ENCODE data around the gene TMPRSS15. TPM values are rescaled to one million over a fixed set of nuclear protein-coding genes. Genes with fewer than 3 reads are reported as not detected.

The TMPRSS15 gene
- total RNA-seq, 2 experiments from 2014 or later: not detected

GRCh38 chr21:18251065-18251464 lies 152.5 kb downstream of the TMPRSS15 start:
- no peak overlapping the region for H3K27ac Mint-ChIP-seq
- H3K4me3 Mint-ChIP-seq: no peak overlapping the region
- H3K36me3 Mint-ChIP-seq (ENCODE audit: low read depth): no peaks in the 10 kb centered on the region
- ChIA-PET CTCF (no interaction called here), POLR2A (no interaction called here)
- DNase-seq: no peak
- H3K4me1 Mint-ChIP-seq: no peaks in the 10 kb centered on the region
- H3K9me3 Mint-ChIP-seq: no peaks in the 10 kb centered on the region
- peaks cover 4% of the 10 kb centered on the region for H3K27me3 Mint-ChIP-seq

GRCh38 chr21:18249672-18250071 lies 153.9 kb downstream of the TMPRSS15 start:
- H3K27me3 Mint-ChIP-seq: peaks cover 13% of the 10 kb centered on the region
- ChIA-PET CTCF (no interaction called here), POLR2A (no interaction called here)
- no peaks in the 10 kb centered on the region for H3K9me3 Mint-ChIP-seq
- no peak for DNase-seq
- no peak overlapping the region for H3K4me3 Mint-ChIP-seq
- no peak overlapping the region for H3K27ac Mint-ChIP-seq
- H3K36me3 Mint-ChIP-seq (ENCODE audit: low read depth): no peaks in the 10 kb centered on the region
- H3K4me1 Mint-ChIP-seq: no peaks in the 10 kb centered on the region

- no peak overlapping the region for H3K27ac Mint-ChIP-seq
- H3K4me1 Mint-ChIP-seq: no peaks in the 10 kb centered on the region
- no peaks in the 10 kb centered on the region for H3K36me3 Mint-ChIP-seq (ENCODE audit: low read depth)
- no peak overlapping the region for H3K4me3 Mint-ChIP-seq
- ChIA-PET CTCF (no interaction called here), POLR2A (no interaction called here)
- peaks cover 24% of the 10 kb centered on the region for H3K27me3 Mint-ChIP-seq
- H3K9me3 Mint-ChIP-seq: no peaks in the 10 kb centered on the region
- no peak for DNase-seq
Observed at GRCh38 chr21:18248171-18248570, 155.4 kb downstream of the TMPRSS15 start.

DNA sequence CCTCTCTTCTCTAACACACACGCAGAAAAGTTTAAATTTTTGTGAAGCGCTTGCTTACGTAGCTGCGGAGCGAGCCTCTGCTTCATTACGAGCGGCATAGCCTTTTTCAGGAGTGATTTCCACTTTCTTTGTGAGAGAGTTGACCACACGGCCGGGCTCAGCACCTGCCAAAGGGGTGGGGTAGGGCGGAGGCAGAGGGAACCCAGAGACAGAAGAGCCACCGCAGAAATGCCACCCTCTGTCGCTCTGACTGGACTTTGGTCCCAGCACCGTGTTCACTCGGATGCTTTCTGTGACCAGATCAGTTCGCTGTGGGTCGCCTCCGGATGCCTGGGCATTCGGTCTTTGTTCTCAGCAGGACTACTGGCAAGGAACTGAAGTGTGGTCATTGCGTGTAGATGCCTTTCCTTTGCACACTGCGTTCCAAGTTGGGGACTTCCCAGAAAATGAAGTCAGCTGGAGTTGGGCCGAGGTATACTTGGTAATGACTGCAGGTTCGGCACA lies 158.1 kb downstream of the TMPRSS15 start:
- ChIA-PET POLR2A (no interaction called here), CTCF (no interaction called here)
- no peak for DNase-seq
- Mint-ChIP-seq H3K4me1 (no peaks in the 10 kb centered on the region), H3K36me3 (ENCODE audit: low read depth) (no peaks in the 10 kb centered on the region), H3K27me3 (peaks cover 25% of the 10 kb centered on the region), H3K27ac (no peak overlapping the region), H3K4me3 (no peak overlapping the region), H3K9me3 (no peaks in the 10 kb centered on the region)

- Mint-ChIP-seq H3K27me3 (peaks cover 25% of the 10 kb centered on the region), H3K9me3 (no peaks in the 10 kb centered on the region), H3K4me1 (no peaks in the 10 kb centered on the region), H3K27ac (no peak within 1 kb of the TSS), H3K36me3 (ENCODE audit: low read depth) (no peaks in the 10 kb centered on the region), H3K4me3 (no peak within 1 kb of the TSS)
- ChIA-PET POLR2A (no interaction called here), CTCF (no interaction called here)
- DNase-seq: no peak
Observed at GRCh38 chr21:18244671-18245463, 158.7 kb downstream of the TMPRSS15 start, which contains the start of gene CHODL. Gene CHODL (plus strand): TSS chr21:18244833. CDS start chr21:18245224, 391 bp downstream.

GRCh38 chr21:18235545-18235944 lies 168.0 kb downstream of the TMPRSS15 start:
- Mint-ChIP-seq H3K27me3 (no peaks in the 10 kb centered on the region), H3K27ac (no peak overlapping the region), H3K4me3 (no peak overlapping the region), H3K4me1 (no peaks in the 10 kb centered on the region), H3K9me3 (peaks cover 2% of the 10 kb centered on the region), H3K36me3 (ENCODE audit: low read depth) (no peaks in the 10 kb centered on the region)
- POLR2A ChIA-PET: no interaction called here
- CTCF ChIA-PET: no interaction called here
- no peak for DNase-seq

- Mint-ChIP-seq H3K4me3 (no peak overlapping the region), H3K4me1 (no peaks in the 10 kb centered on the region)
Observed at GRCh38 chr21:18228060-18228739, 175.4 kb downstream of the TMPRSS15 start.

GRCh38 chr21:18222346-18222745 lies 181.2 kb downstream of the TMPRSS15 start:
- POLR2A ChIA-PET: no interaction called here
- H3K4me1 Mint-ChIP-seq: no peaks in the 10 kb centered on the region
- H3K36me3 Mint-ChIP-seq (ENCODE audit: low read depth): no peaks in the 10 kb centered on the region
- no peaks in the 10 kb centered on the region for H3K27me3 Mint-ChIP-seq
- peaks cover 18% of the 10 kb centered on the region for H3K9me3 Mint-ChIP-seq
- DNase-seq: no peak
- H3K27ac Mint-ChIP-seq: no peak overlapping the region
- CTCF ChIA-PET: no interaction called here
- no peak overlapping the region for H3K4me3 Mint-ChIP-seq

More at GRCh38 chr21:18228060-18228739, 175.4 kb downstream of the TMPRSS15 start:
- POLR2A ChIA-PET: no interaction called here
- H3K36me3 Mint-ChIP-seq (ENCODE audit: low read depth): no peaks in the 10 kb centered on the region
- H3K27ac Mint-ChIP-seq: no peak overlapping the region
- H3K27me3 Mint-ChIP-seq: no peaks in the 10 kb centered on the region
- H3K9me3 Mint-ChIP-seq: no peaks in the 10 kb centered on the region
- no peak for DNase-seq
- CTCF ChIA-PET: no interaction called here

- Mint-ChIP-seq H3K4me3 (no peak overlapping the region), H3K27me3 (no peaks in the 10 kb centered on the region), H3K4me1 (no peaks in the 10 kb centered on the region), H3K9me3 (peaks cover 21% of the 10 kb centered on the region), H3K27ac (no peak overlapping the region), H3K36me3 (ENCODE audit: low read depth) (no peaks in the 10 kb centered on the region)
- DNase-seq: no peak
- POLR2A ChIA-PET: no interaction called here
- CTCF ChIA-PET: no interaction called here
Observed at GRCh38 chr21:18220498-18220897, 183.1 kb downstream of the TMPRSS15 start.

Other genes with a start within 250 kb of the TMPRSS15 start
- gene CHODL, start 159.0 kb downstream of the TMPRSS15 start, total RNA-seq: under 1 TPM; 0.15 to 0.22 TPM